Ishikawa (cell line): Measurements from ENCODE around the gene HS3ST4.

Experiments used
- CEBPB ChIP-seq: IDR thresholded peaks from 2 replicates; pipeline ENCODE4 v1.6.1; 2012
- CREB1 ChIP-seq: IDR thresholded peaks from 2 replicates; pipeline ENCODE4 v1.6.1; 2012; ENCODE audit warnings: low read depth
- EGR1 ChIP-seq: IDR thresholded peaks from 2 replicates; pipeline ENCODE4 v1.6.1; 2012
- EP300 ChIP-seq: IDR thresholded peaks from 2 replicates; pipeline ENCODE4 v1.6.1; 2012; ENCODE audit warnings: borderline replicate concordance
- FOXM1 ChIP-seq: IDR thresholded peaks from 2 replicates; pipeline ENCODE4 v1.6.1; 2012; ENCODE audit warnings: low read depth, borderline replicate concordance
- NFIC ChIP-seq: IDR thresholded peaks from 2 replicates; pipeline ENCODE4 v1.6.1; 2012
- RAD21 ChIP-seq: IDR thresholded peaks from 2 replicates; pipeline ENCODE4 v1.6.1; 2012; ENCODE audit warnings: low read depth
- REST ChIP-seq: IDR thresholded peaks from 2 replicates; pipeline ENCODE4 v1.6.1; 2012; ENCODE audit warnings: low read depth, mild to moderate bottlenecking
- TAF1 ChIP-seq: IDR thresholded peaks from 2 replicates; pipeline ENCODE4 v1.6.1; 2012; ENCODE audit warnings: low read depth, mild to moderate bottlenecking
- TCF12 ChIP-seq: IDR thresholded peaks from 2 replicates; pipeline ENCODE4 v1.6.1; 2012; ENCODE audit warnings: low read depth
- TEAD4 ChIP-seq: IDR thresholded peaks from 2 replicates; pipeline ENCODE4 v1.6.1; 2012
- USF1 ChIP-seq: IDR thresholded peaks from 2 replicates; pipeline ENCODE4 v1.6.1; 2012
- YY1 ChIP-seq: IDR thresholded peaks from 2 replicates; pipeline ENCODE4 v1.6.1; 2012; ENCODE audit warnings: low read depth
- ZBTB7A ChIP-seq: IDR thresholded peaks from 2 replicates; pipeline ENCODE4 v1.6.1; 2012; ENCODE audit warnings: low read depth
- TF ChIP-seq, protein P1 (sequence below): IDR thresholded peaks from 2 replicates; pipeline ENCODE4 v1.6.1; 2012

HS3ST4 gene

GRCh38 chr16:25827709-25828108, 135.9 kb downstream of the HS3ST4 start:
- no peak for TF ChIP-seq TEAD4

- TF ChIP-seq TAF1 (no peak), YY1 (no peak), USF1 (no peak), NFIC (no peak), FOXM1 (no peak), CEBPB (no peak), EP300 (no peak), ZBTB7A (no peak), REST (no peak), EGR1 (no peak), CREB1 (no peak), TCF12 (no peak), TEAD4 (no peak)
- TF ChIP-seq, protein P1, sequence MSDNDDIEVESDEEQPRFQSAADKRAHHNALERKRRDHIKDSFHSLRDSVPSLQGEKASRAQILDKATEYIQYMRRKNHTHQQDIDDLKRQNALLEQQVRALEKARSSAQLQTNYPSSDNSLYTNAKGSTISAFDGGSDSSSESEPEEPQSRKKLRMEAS: no peak
These were observed 136.8 kb downstream of the HS3ST4 start for GRCh38 chr16:25828510-25828909.

DNA sequence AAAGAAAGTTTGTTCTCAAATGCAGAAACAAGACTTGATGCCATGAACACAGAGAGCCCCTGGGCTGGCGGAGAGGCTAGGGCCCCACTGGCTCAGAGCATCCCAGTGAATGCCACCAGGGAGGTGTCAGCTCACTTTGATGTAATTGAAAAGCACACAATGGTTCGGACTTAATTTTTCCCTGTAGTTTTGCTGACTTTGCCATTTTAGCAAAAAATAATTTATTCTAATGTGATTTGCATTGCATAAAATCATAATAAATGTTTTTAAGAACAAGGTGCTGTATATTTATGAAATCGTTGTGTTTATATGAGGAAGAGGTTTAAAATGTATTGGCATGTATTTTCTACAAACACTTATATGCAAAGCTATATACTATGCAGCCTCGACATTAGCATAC, 140.5 kb downstream of the HS3ST4 start:
- TF ChIP-seq FOXM1 (no peak), ZBTB7A (no peak), CREB1 (no peak), CEBPB (no peak), TAF1 (no peak), YY1 (no peak), RAD21 (no peak), EGR1 (no peak), REST (no peak), TEAD4 (no peak), NFIC (no peak), EP300 (no peak), TCF12 (no peak), USF1 (no peak)
- TF ChIP-seq, protein P1: no peak

DNA sequence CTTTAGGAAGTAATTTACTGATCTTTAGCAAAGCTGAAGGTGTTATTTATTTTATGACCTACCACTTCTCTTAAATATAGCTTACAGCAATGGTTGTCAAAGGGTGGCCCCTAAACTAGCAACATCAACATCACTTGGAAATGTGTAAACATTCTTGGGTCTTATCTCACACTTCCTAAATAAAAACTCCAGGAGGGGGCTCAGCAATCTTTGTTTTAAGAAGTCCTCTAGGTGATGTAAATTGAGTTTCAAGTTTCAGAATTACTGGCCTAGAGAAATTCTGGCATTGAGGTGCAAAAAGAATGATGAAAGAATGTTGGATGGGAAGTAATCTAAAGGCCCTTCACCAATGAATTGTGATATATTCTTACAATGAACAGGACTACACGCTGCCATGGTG, 142.3 kb downstream of the HS3ST4 start:
- TF ChIP-seq FOXM1 (no peak), RAD21 (no peak), EGR1 (no peak), EP300 (no peak), TEAD4 (no peak), TCF12 (no peak), USF1 (no peak), CREB1 (no peak), YY1 (no peak), CEBPB (no peak), NFIC (no peak), REST (no peak), ZBTB7A (no peak), TAF1 (no peak)
- TF ChIP-seq, protein P1: no peak
